OCI-LY1 (cell line): ENCODE measurements around the gene TRPM1.

Experiments
- H2AFZ ChIP-seq: fragments of 200-600 bp; sonication (generic), shearing (Covaris generic); 2 replicates; pipeline ENCODE4 v1.6.0; 2014; ENCODE audit warnings: antibody characterized with exemption, mild to moderate bottlenecking, low read length
- H3F3A ChIP-seq: fragments of 200-600 bp; sonication (generic), shearing (Covaris generic); 2 replicates; pipeline ENCODE4 v1.6.0; 2014; ENCODE audit warnings: mild to moderate bottlenecking, antibody characterized with exemption, low read length, moderate library complexity; ENCODE audit not compliant: insufficient read depth
- H3K27ac ChIP-seq: fragments of 200-600 bp; sonication (generic); 2 replicates; pipeline ENCODE4 v1.5.1; 2014; ENCODE audit warnings: low read length, mixed run types, mild to moderate bottlenecking, low read depth; ENCODE audit not compliant: poor library complexity, severe bottlenecking
- H3K27me3 ChIP-seq: fragments of 200-600 bp; sonication (generic); 2 replicates; pipeline ENCODE4 v1.6.0; 2014; ENCODE audit warnings: antibody characterized with exemption, mild to moderate bottlenecking, low read length, moderate library complexity; ENCODE audit not compliant: insufficient read depth
- H3K36me3 ChIP-seq: fragments of 200-600 bp; sonication (generic); 2 replicates; pipeline ENCODE4 v1.6.1; 2014; ENCODE audit warnings: mild to moderate bottlenecking, antibody characterized with exemption, low read length, moderate library complexity, mixed read lengths; ENCODE audit not compliant: insufficient read depth
- H3K4me1 ChIP-seq: fragments of 200-600 bp; sonication (generic); 2 replicates; pipeline ENCODE4 v1.5.1; 2014; ENCODE audit warnings: mild to moderate bottlenecking, low read length, moderate library complexity; ENCODE audit not compliant: insufficient read depth, severe bottlenecking
- H3K4me2 ChIP-seq: fragments of 200-600 bp; sonication (generic), shearing (Covaris generic); 2 replicates; pipeline ENCODE4 v1.6.1; 2014; ENCODE audit warnings: low read length
- H3K4me3 ChIP-seq: fragments of 200-600 bp; sonication (generic); 2 replicates; pipeline ENCODE4 v1.5.1; 2014; ENCODE audit warnings: low read length, low read depth, mild to moderate bottlenecking, mixed read lengths; ENCODE audit not compliant: poor library complexity, severe bottlenecking
- H3K79me2 ChIP-seq: fragments of 200-600 bp; shearing (Covaris generic); 2 replicates; pipeline ENCODE4 v1.6.1; 2016; ENCODE audit warnings: mixed run types, low read length, mixed read lengths; ENCODE audit not compliant: insufficient read depth
- H3K9ac ChIP-seq: fragments of 200-600 bp; sonication (generic), shearing (Covaris generic); 2 replicates; pipeline ENCODE4 v1.6.1; 2014; ENCODE audit warnings: mild to moderate bottlenecking, low read length, mixed read lengths
- H3K9me2 ChIP-seq: fragments of 200-600 bp; sonication (generic), shearing (Covaris generic); 2 replicates; pipeline ENCODE4 v1.6.1; 2014; ENCODE audit warnings: low read depth, mild to moderate bottlenecking, low read length, mixed read lengths
- H3K9me3 ChIP-seq: fragments of 200-600 bp; shearing (Covaris generic); 2 replicates; pipeline ENCODE4 v1.6.1; 2014; ENCODE audit warnings: low read length, mixed read lengths
- H4K20me1 ChIP-seq: fragments of 200-600 bp; sonication (generic), shearing (Covaris generic); 2 replicates; pipeline ENCODE4 v1.6.0; 2016; ENCODE audit warnings: mild to moderate bottlenecking, low read length; ENCODE audit not compliant: insufficient read depth
- EZH2 ChIP-seq: fragments of 200-600 bp; sonication (generic), shearing (Covaris generic); IDR thresholded peaks from 2 replicates; pipeline ENCODE4 v1.8.0; 2017; ENCODE audit warnings: borderline replicate concordance, mixed run types, mild to moderate bottlenecking, antibody characterized with exemption, low read length, moderate library complexity, mixed read lengths
- TF ChIP-seq, protein P1 (sequence below): fragments of 200-600 bp; sonication (generic), shearing (Covaris generic); IDR thresholded peaks from 2 replicates; pipeline ENCODE4 v1.5.1; 2017; ENCODE audit warnings: mild to moderate bottlenecking, antibody characterized with exemption, low read length, moderate library complexity, mixed read lengths

TRPM1 gene

DNA sequence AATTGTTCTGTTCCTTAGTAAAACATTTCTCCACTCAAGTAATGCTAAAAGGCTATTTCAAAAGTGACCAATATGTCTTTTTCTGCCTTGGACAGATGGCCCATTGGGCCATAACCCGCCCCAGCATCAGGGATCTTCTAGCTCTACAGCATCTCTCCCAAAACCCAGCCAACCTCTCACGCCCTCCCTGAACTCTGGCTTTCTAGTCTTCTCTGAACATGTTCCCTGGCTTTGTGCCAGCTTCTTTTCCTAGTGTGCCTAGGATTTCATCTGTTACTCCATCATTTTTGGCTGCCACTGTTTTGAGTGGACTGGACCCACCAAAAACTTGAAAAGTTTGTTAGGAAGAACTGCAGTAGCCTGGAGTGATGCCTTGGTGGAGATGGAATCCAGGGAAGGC lies 30.7 kb downstream of the TRPM1 start:
- Histone ChIP-seq H3K36me3 (no peaks in the 10 kb centered on the region), H2AFZ (no peak overlapping the region), H3F3A (no peaks in the 10 kb centered on the region), H3K79me2 (no peaks in the 10 kb centered on the region), H4K20me1 (no peaks in the 10 kb centered on the region), H3K9me2 (no peaks in the 10 kb centered on the region), H3K9ac (no peak overlapping the region), H3K4me1 (no peaks in the 10 kb centered on the region), H3K27ac (no peak overlapping the region), H3K9me3 (no peaks in the 10 kb centered on the region), H3K4me3 (no peak overlapping the region), H3K27me3 (0 out of 2 replicates have a peak, but pooled peaks cover 4% of the 10 kb centered on the region), H3K4me2 (no peak overlapping the region)
- no peak for TF ChIP-seq EZH2
- TF ChIP-seq, protein P1, sequence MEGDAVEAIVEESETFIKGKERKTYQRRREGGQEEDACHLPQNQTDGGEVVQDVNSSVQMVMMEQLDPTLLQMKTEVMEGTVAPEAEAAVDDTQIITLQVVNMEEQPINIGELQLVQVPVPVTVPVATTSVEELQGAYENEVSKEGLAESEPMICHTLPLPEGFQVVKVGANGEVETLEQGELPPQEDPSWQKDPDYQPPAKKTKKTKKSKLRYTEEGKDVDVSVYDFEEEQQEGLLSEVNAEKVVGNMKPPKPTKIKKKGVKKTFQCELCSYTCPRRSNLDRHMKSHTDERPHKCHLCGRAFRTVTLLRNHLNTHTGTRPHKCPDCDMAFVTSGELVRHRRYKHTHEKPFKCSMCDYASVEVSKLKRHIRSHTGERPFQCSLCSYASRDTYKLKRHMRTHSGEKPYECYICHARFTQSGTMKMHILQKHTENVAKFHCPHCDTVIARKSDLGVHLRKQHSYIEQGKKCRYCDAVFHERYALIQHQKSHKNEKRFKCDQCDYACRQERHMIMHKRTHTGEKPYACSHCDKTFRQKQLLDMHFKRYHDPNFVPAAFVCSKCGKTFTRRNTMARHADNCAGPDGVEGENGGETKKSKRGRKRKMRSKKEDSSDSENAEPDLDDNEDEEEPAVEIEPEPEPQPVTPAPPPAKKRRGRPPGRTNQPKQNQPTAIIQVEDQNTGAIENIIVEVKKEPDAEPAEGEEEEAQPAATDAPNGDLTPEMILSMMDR: no peak

DNA sequence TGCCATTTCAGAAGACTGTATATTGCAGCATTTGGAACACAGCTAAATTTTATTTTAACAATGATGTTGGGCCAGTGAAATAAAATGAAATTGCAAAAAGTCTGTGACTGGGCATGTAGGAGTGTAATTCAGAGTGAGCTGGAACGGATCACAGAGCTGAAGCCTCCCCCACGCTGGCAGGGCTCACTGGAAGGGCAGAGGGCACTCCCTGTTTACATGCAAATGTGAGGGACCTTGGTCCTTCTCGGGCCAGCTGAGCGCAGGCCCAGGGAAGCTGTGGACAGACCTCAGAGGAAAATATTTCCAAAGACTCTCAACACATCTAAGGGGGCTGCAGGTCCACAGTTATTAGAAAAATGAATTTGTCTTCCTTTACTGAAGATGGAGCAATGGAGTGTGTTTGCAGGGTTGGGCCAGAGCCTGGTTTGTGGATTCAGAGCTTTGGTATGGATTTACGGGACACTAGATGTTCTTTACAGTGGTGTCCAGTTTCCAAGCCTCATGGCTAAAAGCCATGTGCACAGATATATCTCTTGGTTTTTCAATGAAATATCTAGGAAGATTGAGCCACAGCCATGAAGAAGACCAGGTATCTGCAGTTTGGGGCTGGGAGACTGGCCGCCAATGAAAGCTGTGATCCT lies 32.0 kb downstream of the TRPM1 start:
- Histone ChIP-seq H3K9me3 (no peaks in the 10 kb centered on the region), H3K4me2 (no peak overlapping the region), H3K9ac (no peak overlapping the region), H3K27ac (no peak overlapping the region), H3K27me3 (0 out of 2 replicates have a peak, but pooled peaks cover 9% of the 10 kb centered on the region), H3F3A (no peaks in the 10 kb centered on the region), H3K36me3 (no peaks in the 10 kb centered on the region), H3K9me2 (no peaks in the 10 kb centered on the region), H2AFZ (no peak overlapping the region), H4K20me1 (no peaks in the 10 kb centered on the region), H3K4me3 (no peak overlapping the region), H3K4me1 (no peaks in the 10 kb centered on the region), H3K79me2 (no peaks in the 10 kb centered on the region)
- TF ChIP-seq EZH2: no peak
- TF ChIP-seq, protein P1: no peak

DNA sequence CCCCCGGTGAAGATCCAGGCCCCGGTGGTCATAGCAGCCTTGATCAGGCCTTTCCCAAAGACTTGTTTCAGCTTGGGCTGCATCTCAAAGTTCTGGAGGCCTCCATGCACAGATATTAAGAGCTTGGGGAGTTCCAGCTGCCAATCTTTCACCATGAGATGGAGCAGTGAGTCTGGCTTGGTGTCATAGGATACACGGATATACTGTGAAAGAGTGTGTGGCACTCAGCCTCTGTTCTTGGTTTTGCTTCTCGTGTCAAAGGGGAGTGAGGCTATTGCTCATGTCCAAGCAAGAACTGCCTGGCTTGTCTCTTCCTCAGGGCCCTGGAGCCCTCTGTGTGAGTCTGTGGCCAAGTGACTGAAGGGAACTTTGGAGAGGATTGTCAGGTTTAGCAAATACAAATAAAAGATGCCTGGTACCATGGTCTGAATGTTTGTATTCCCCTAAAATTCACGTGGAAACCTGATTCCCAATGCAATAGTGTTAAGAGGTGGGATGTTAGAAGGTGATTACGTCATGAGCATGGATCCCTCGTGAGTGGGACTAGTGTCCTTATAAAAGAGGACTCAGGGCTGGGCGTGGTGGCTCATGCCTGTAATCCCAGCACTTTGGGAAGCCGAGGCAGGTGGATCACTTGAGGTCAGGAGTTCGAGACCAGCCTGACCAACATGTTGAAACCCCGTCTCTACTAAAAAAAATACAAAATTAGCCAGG lies 33.5 kb downstream of the TRPM1 start:
- Histone ChIP-seq H3F3A (no peaks in the 10 kb centered on the region), H3K79me2 (no peaks in the 10 kb centered on the region), H4K20me1 (no peaks in the 10 kb centered on the region), H2AFZ (no peak overlapping the region), H3K27me3 (0 out of 2 replicates have a peak, but pooled peaks cover 9% of the 10 kb centered on the region), H3K36me3 (no peaks in the 10 kb centered on the region), H3K9me2 (no peaks in the 10 kb centered on the region), H3K4me1 (no peaks in the 10 kb centered on the region), H3K4me2 (no peak overlapping the region), H3K9ac (no peak overlapping the region), H3K4me3 (no peak overlapping the region), H3K27ac (no peak overlapping the region), H3K9me3 (no peaks in the 10 kb centered on the region)
- TF ChIP-seq, protein P1: no peak
- no peak for TF ChIP-seq EZH2
